GM20000 (cell line): ENCODE measurements around the gene WDR54.

Experiments
- DNase-seq: peaks from one replicate; pipeline ENCODE4 v3.0.0; 2012; ENCODE audit warnings: low spot score
- TF ChIP-seq, protein P1 (sequence below): IDR thresholded peaks from 2 replicates; pipeline ENCODE4 v1.5.1; 2012; ENCODE audit warnings: mild to moderate bottlenecking, control low read depth; ENCODE audit errors: extremely low read depth, missing control alignments

The WDR54 gene

DNA sequence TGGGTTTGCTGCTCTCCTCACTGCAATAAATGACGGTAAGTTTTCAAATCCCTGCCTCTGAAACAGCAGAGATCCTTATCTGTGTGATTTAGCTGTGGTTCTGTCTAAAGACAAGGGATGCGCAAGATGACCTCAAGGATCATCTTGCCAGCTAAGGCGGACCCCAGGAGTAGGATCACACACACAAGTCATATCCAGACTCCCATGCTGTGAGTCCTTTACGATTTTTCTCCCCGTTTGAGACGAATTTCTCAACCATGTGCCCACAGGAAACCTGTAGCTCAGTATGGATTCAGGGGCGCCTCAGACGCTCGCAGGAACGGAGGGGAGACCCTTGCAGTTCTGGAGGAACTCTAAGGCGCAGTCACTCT lies 30.3 kb upstream of the WDR54 start:
- DNase-seq, result no peak
- TF ChIP-seq, protein P1, sequence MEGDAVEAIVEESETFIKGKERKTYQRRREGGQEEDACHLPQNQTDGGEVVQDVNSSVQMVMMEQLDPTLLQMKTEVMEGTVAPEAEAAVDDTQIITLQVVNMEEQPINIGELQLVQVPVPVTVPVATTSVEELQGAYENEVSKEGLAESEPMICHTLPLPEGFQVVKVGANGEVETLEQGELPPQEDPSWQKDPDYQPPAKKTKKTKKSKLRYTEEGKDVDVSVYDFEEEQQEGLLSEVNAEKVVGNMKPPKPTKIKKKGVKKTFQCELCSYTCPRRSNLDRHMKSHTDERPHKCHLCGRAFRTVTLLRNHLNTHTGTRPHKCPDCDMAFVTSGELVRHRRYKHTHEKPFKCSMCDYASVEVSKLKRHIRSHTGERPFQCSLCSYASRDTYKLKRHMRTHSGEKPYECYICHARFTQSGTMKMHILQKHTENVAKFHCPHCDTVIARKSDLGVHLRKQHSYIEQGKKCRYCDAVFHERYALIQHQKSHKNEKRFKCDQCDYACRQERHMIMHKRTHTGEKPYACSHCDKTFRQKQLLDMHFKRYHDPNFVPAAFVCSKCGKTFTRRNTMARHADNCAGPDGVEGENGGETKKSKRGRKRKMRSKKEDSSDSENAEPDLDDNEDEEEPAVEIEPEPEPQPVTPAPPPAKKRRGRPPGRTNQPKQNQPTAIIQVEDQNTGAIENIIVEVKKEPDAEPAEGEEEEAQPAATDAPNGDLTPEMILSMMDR, result no peak

- peak; percentile 96 for DNase-seq
Observed at GRCh38 chr2:74391580-74392448, 29.7 kb upstream of the WDR54 start.

GRCh38 chr2:74392449-74392743 lies 29.1 kb upstream of the WDR54 start:
- no peak for DNase-seq
- TF ChIP-seq, protein P1, result no peak

More at GRCh38 chr2:74391580-74392448, 29.7 kb upstream of the WDR54 start:
- TF ChIP-seq, protein P1, result peak; percentile 96

- TF ChIP-seq, protein P1, result no peak
- DNase-seq, result no peak
Observed at GRCh38 chr2:74393525-74393924, 28.0 kb upstream of the WDR54 start.

- TF ChIP-seq, protein P1, result no peak
- DNase-seq, result no peak
Observed at GRCh38 chr2:74396149-74396548, 25.4 kb upstream of the WDR54 start.

DNA sequence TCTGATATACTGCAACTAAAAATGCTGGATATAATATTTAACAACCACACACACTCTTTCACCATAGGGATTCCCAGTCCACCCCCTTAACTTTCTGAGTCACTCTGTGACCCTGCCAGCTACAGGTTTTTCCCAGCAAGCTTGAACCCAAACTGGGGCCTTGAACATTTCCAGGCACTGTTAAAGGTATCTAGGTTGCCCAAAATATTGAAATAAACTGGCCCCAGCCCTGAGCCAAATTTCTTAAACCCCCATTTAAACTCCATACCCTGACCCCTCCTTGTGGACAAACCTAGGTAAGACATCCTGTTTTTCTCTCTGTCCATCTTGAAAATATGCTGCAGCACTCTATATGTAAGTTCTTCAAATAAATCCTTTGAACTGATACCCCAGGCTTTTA lies 21.7 kb upstream of the WDR54 start:
- TF ChIP-seq, protein P1, result peak; percentile 23
- no peak for DNase-seq

- TF ChIP-seq, protein P1, result no peak
- DNase-seq, result no peak
Observed at GRCh38 chr2:74401891-74402290, 19.6 kb upstream of the WDR54 start.
